ENCODE measurements around the gene EGFL8.

The EGFL8 gene

DNA sequence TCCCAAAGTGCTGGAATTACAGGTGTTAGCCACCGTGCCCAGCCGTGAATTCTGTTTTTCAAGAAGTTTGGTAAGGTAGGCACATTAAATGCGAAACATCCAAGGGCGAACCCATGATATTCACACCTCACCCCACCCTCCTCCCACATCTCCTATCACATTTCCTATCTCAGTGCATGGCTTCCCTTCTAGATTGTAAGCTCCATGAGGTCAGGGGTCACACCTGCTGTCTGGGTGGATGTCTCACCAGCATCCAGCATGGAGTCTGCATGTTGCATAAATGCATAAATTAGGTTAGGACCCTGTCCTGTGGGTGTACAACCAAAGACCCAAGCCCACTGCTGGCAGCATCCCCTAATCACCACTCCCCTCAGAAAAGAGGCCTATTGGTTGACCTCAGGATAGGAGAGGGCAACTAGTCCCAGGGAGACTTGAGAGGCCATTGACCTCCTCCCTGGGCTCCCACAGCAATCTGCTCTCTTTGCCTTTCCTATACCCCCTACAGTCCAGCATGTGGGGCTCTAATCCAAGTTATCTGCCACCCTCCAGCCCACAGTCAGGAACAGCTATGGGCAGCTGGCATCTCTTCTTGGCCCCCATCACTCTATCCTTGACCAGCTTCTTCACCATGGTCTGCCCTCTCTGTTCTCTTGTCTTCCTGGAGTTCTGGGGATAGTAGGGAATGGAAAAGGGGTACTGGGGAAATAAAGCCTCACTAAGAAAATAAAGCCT is 16.8 kb upstream of the EGFL8 start:
- no peak for ATAC-seq

DNA sequence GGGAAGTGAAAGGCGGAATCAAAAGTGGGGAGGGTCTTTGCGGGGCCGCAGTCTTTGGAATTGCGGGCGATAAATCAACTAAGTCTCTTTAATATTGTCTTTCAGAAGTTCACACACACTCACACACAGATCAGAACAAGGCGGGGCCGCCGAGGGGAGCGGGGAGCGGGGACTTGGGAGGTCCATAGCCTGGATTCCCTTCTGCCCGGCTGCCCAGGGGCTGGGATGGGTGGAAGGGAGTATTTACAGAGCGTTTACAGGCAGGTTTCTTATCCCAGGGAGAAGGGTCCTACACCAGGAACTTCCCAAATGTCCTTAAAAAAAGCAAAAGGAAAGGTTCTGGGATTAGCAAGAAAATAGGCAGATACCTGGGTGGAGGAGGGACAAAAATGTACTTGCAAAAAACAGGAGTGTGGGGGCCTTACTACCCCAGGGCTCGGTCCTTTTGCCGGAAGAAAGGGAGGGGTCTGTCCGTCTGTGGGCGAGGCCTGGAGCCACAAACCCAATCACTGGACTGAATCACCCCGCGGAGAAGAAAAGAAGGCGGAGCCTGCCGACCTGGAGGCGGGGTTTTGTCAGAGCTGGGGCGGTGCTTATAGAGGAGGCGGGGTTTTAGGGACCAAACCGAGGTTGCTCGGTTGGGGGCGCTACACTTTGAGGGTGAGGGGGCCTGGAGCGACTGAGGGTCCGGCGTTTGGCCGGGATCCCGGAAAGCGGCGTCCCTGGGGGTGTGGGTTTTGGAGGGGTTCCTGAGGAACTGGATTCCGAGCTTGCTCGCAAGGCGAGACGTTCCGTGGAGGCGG is 15.9 kb upstream of the EGFL8 start:
- peak; percentile 75 to 82 for ATAC-seq

DNA sequence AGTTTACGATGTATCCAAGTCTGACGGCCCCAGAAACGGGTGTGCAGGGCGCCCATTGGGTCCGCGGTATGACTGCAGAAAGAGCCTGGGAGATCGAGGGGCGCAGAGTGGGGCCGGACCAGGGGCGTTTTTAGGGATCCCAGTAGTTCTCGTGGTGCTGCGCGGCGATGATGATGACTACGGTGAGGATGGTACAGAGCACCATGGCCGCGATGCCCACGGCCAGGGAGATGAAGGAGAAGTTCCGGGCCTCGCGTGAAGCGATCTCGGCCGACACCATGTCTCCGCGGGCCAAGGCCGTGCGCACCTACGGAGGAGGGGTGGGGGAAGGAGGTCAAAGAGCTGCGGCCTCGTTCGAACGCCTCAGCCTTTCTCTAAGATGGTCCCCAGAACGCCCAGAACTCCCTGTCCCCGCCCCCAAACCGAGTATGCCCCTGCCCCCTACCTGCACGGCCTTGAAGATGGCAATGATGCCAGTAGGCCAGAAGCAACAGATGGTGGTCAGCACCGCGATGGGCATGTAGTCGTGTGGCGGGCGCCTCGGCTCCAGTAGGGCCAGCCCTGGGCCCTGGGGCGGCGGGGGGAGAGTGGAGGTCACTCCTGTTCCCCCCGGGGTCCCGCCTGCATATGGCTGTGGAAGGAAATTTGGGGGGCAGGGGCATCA is 15.2 kb upstream of the EGFL8 start:
- ATAC-seq = peak; percentile 16 to 36

DNA sequence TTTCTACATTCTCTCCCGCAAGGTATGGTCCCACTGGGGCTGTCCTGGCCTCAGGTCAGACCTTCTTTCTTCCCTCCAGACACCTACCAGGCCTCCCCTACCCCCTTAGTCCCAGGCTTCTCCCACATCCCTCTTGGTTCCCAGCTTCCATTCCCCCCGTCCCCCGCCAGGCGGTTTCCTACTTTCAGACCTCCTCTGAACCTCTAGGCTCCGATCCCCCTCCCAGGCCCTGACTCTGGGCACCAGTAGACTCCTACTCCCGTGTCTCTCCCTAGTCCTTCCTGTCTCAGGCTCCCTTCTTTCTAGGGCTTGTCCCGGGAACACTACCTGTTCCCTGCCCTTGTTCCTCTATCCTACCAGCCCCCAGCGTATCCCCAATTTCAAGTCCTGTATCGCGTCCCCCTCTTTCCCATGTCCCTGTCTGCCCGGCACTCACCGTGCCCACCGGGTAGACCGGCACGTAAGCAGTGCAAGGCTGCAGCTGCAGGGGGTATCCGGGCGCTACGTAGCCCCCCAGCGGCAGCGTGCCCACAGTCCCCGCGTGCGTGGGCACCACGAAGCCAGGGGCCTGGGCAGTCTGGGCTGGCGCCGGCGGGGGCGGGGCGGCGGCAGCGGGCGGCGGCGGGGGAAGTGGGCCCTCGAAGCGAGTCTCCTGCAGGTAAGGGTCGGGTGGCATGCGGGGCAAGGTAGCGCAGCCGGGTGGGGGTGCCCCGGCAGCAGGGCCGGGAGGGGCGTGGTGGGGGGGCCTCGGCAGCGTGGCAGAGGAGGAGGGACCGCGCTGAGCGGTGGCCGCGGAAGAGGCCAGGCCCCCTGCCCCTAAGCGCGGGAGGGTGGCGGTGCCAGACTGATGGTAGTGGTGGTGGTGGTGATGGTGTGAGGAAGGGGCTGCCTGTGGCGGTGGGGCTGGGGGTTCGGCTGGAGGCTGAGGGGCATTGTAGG is 14.2 kb upstream of the EGFL8 start:
- ATAC-seq = no peak

DNA sequence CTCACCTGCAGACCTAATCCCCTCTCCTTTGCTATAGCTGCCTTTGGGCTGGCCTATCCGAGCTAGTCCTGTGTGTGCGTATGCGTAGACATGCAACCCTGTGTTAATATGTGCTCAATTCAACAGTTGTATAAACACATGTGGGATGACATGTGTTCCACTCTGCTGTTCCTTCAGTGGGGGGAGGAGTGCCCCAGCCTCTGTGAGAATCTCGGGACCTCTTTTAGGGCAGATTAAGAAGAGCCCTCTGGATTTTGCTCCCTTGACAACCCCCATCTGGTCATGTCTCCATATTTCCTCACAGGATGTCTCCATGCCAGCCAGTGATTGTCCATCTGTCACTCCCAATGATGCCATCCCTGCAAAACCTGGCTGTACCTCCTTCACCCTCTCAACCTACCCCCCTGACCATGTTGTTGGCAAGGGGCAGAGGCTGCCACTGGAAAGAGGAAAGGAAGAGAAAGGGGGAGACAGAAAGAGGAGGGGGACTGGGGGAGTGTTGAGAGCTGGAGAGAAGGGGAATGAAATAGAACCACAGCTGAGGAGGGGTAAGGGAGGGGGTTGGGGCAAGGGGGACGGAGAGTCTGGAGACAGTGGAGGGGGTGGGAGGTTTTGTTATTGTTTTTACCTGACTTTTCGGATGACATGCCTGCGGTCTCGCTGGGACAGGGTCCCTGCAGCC is 13.1 kb upstream of the EGFL8 start:
- ATAC-seq = no peak

DNA sequence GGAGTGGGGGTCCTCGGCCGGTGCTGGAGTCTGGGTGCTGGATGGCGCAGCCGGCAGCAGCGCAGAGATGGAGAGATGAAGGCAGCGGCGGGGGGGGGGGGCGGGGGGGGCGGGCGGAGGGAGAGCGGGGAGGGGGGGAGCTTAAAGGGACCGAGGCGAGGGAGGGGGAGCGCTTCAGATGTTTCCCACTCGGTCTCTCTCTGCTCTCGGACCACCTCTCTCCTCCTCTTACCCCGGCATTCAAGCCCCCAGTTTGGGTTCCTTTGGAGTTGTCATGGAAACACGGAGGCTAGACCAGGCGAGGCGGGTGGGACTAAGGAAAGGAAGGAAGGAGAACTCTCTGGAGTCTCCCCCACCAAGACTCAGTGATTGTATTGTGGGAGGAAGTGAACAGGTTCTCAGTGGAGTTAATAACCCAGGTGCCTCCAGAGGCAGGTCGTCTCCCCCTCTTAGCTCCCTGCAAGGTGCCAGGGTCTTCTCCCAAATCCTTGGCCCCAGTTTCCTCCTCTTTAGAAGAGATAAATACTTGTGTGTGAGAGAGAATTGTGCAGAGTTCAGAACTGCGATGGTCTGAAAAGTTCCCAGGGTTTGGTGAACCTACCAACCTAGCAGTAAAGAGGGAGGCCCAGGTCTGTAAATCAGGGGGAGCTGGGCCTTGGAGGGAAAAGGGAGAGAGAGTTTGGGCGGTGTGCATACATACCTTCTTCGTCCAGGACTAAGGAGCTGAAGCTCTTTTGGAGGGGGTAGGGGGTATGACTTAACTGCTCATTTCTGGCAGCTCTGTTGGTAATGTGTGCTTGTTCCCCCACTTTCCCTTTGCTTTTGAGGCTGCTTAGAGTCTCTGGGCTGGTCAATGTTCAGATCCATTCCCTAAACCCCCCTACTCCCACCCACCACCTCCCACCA is 12.3 kb upstream of the EGFL8 start, which contains the start of gene PRRT1:
Gene PRRT1 (minus strand): TSS at position 77 of the 906 bp plus-strand sequence. CDS start 112 bp downstream, outside the sequence.
- no peak for ATAC-seq

DNA sequence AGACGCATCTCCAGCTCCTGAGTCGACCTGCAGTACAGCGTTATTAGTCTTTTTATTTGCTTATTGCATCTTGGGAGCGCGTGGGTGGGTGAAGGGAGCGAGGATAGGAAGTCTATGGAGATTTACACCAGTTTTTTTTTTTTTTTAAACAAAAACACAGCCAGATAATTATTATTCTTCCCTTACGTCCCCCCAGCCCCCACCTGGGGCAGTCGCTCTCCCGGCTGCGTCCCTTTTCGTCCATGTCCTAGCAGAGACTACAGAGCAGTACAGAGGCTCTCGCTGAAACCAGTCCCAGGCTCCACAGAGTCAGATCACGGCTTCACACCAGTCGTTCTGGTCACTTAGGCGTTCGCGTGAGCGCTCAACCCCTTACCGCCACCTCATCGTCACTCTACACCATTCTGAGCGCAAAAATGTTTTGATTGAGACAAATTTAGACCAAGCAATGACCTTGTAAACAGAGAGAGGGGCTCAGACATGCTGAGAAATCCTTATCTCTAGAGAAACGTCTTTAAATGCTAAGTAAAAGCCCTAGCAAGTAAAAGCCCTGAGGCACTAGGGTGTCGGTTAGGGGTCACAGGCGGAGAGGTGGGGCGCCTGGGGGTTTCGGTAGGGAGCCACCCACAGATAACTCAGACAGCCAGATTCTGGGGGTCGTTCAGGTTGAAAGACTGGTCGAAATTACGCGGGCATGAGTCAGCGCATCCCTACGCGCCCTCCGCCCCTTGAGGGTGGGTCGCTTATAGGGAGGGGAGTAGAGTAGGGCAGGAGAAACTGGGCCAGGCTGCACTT is 11.4 kb upstream of the EGFL8 start:
- no peak for ATAC-seq

DNA sequence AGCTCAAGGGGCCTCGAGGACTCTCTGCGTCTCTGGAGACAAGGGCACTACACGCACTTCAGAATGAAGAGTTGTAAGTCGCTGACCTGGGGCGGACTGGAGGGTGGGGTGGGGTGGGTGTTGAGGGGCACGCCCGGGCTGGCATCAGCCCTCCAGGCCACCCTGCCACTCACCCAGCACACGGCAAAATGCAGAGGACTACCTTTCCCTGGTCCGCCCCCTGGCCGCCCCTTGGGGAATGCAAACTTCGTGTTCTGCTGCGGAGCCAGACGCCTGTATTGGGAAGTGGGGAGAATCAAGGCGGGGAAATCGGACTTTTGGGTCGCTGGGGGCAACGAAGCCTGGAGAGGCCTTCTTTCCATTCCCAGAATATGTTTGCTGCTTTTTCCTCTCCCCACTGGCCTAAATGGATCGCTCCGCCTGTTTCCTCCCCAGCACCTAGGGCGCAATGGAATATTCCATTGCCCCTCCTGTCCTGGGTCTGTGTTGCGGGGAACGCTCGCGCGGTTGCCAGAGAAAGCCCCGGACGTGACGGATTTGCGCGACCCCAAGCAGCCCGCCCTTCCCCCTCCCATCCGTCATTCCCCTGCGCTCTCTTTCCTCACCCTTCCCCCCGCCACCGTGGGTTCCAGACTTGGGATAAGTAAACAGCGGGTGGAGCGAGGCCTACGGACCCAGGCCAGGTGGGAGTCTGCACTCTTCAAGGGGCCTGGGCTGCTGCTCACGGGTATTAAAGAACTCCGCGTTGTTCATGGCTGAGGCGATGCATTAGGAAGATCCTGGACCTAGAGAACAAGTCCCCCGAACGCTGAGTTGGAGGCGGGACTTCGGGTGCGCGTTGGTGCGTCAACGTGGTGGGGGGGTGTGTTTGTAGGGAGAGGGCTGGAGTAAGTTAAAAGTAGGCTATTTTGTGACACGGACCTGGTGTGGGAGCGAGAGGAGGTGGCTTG is 10.6 kb upstream of the EGFL8 start, which contains the start of gene PPT2:
Gene PPT2 (plus strand): TSS at position 578 of the 950 bp plus-strand sequence. CDS start 454 bp downstream, outside the sequence.
- peak; percentile 65 to 70 for ATAC-seq

DNA sequence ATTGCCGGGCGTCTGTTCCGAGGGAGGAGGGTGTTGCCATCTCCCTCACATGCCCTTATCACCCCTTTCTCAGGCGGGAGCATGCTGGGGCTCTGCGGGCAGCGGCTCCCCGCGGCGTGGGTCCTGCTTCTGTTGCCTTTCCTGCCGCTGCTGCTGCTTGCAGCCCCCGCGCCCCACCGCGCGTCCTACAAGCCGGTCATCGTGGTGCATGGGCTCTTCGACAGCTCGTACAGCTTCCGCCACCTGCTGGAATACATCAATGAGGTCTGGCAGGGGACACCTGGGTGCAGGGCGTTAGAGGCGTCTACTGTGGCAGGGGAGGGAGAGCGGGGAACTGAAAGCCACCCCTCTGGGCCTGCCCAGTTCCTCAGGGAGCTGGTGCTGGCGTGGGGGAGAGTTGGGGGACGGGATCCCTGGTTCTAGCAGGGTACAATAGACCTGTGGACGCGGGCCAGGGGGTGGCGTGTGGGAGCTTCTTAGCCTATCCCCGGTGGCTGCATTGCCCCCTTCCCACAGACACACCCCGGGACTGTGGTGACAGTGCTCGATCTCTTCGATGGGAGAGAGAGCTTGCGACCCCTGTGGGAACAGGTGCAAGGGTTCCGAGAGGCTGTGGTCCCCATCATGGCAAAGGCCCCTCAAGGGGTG is 9.8 kb upstream of the EGFL8 start:
- peak; percentile 76 to 80 for ATAC-seq

DNA sequence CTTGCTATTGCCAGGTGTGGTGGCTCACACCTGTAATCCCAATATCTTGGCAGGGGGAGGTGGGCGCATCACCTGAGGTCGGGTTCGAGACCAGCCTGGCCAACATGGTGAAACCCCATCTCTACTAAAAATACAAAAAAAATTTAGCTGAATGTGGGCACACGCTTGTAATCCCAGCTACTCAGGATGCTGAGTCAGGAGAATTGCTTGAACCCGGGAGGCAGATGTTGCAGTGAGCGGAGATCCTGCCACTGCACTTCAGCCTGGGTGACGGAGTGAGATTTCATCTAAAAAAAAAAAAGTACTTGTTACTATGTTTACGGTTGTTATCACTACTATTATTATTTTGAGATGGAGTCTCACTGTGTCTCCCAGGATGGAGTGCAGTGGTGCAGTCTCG is 7.5 kb upstream of the EGFL8 start:
- ATAC-seq = no peak

DNA sequence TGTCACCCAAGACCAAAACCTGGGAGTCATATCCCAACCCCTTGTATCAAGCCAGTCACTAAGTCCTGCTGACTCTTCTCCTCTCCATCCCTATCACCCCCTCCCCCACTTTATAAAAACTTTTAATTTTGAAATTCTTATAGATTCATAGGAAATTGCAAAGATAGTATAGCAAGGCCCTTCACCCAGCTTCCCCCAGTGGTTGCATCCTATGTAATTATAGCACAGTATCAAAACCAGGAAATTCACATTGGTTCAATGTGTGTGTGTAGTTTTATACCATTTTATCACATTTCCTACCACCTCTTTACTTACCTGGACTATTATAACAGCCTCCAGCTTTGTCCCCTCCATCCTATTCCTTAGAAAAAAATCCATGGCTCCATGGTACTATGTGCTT is 6.3 kb upstream of the EGFL8 start:
- ATAC-seq = no peak

DNA sequence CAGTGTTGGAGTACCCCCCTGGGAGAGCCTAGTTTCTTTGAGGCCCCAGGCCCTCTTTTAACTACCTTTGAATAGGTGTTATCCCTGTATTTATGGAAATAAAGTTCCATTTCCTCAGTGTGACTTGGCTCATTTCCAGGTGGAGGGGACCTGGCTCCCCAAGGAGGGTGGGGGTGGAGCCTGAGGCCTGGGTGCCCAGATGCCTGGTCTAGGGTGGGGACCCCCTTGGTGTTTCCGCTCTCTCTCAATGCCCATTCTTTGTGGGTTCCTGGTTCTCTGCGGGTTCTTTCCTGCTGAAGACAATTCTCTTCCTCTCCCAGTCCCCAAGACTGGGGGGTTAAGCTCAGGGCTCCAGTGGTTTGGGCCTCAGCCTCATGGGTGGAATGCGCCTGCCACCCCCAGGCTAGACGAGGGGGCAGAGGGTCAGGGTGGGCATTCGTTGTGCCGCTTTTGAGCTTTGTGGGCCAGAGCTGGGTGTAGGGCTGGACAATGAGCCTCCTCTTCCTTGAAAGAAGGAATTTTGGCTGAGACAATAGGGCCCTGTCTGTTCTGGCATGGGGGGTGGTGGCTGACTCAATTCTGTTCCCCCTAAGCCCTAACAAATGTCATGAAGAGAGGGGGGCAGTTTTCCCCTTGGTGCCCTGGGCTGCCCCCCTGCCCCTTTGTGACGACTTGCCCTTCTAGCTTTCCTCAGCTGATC is 686 bp upstream of the EGFL8 start:
- no peak for ATAC-seq

DNA sequence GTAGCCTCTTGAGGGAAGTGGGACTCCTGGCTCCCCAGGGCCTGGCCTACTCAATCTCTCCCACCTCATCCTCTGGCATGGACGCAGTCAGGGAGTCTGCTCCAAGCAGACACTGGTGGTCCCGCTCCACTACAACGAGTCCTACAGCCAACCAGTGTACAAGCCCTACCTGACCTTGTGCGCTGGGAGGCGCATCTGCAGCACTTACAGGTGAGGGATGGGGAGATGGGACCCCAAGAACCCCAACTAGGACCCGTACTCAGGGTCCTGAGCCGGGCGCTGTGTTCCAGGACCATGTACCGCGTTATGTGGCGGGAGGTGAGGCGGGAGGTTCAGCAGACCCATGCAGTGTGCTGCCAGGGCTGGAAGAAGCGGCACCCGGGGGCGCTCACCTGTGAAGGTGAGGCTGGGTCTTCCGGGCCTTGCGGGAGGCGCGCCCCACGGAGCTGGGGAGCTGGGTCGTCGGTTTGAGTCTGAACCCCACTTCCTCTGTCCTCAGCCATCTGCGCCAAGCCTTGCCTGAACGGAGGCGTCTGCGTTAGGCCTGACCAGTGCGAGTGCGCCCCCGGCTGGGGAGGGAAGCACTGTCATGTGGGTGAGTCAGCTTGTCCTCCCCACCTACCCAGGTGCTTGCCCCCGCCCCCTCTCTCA is 2.1 kb downstream of the EGFL8 start:
- no peak for ATAC-seq

DNA sequence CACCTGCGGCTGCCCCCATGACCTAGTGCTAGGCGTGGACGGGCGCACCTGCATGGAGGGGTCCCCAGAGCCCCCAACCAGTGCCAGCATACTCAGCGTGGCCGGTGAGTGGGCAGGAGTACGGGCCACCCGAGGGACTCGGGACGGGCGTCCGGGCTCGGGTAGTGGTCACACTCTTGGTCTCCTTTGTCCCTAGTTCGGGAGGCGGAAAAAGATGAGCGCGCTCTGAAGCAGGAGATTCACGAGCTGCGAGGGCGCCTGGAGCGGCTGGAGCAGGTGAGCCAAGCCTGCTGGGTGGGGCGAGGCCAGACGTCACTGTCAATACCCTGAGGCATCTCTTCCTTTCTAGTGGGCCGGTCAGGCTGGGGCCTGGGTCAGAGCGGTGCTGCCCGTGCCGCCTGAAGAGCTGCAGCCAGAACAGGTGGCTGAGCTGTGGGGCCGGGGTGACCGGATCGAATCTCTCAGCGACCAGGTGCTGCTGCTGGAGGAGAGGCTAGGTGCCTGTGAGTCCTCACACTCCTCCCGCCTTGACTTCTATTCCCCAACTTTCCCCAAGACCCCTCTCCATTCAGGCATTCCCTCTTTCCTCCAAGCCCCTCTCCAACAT is 2.9 kb downstream of the EGFL8 start:
- ATAC-seq = no peak

DNA sequence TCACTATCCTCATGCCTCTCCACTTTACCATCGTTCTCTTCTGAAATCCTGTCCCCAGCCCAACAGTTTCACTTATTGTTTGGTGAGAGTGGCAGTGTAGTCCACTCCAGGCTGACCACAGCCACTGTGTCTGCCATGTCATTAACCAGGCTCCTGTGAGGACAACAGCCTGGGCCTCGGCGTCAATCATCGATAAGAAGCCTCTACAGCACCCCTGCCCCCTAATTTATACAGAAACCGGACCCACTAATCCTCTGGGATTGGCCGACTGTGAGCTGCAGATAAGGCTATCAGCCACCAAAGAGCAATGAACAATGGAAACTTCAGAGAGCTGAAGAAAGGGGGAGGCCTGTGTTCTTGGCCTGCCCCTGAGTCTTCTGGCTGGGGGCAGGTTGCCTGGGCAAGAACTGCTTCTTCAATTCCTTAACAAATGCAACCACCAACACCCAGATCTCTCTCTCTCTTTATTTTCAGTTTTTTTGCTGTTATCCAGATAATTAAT is 3.4 kb downstream of the EGFL8 start:
- ATAC-seq = no peak

DNA sequence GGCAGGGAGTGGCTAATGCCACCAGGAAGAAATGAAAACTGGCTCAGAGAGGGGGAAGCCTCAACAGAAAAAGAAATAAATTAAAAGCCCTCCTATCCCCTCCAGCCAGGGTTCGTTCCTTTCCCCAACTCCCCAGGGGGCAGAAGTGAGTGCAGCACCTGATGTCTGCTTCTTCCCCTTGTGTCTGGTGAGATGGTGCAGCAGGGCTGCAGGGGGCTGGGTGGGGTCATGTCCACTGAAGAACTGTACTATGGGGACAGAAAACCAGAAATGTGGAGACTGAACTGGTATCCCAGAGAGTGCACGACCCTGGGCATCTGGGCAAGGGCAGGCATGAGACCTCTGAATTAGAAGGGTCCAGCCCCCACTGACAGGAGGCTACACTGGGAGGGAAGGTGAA is 4.0 kb downstream of the EGFL8 start:
- no peak for ATAC-seq
